HEK293 (cell line): ENCODE data around the gene NAXE.

Source experiments
- BCL11B ChIP-seq: fragments of 450-650 bp; formaldehyde crosslinking; IDR thresholded peaks from 2 replicates; pipeline ENCODE4 v1.5.1; 2016; ENCODE audit warnings: low read depth, missing biosample characterization, missing genetic modification characterization
- CTCF ChIP-seq: fragments of 450-650 bp; formaldehyde crosslinking; IDR thresholded peaks from 2 replicates; pipeline ENCODE4 v1.5.1; 2016; ENCODE audit warnings: missing biosample characterization, missing genetic modification characterization
- ZNF175 ChIP-seq: fragments of 450-650 bp; formaldehyde crosslinking; IDR thresholded peaks from 2 replicates; pipeline ENCODE4 v1.5.1; 2016; ENCODE audit warnings: missing biosample characterization, missing genetic modification characterization
- ZNF324 ChIP-seq: fragments of 450-650 bp; formaldehyde crosslinking; IDR thresholded peaks from 2 replicates; pipeline ENCODE4 v1.5.1; 2016; ENCODE audit warnings: missing biosample characterization, missing genetic modification characterization
- ZNF513 ChIP-seq: fragments of 450-650 bp; IDR thresholded peaks from 2 replicates; pipeline ENCODE4 v1.5.1; 2018; ENCODE audit warnings: missing biosample characterization, missing genetic modification characterization

- TF ChIP-seq CTCF, result no peak
- TF ChIP-seq BCL11B (tag by site-specific recombination), result no peak
- TF ChIP-seq ZNF324 (tag by site-specific recombination), result no peak
- TF ChIP-seq ZNF175 (tag by site-specific recombination), result no peak
- TF ChIP-seq ZNF513 (tag by site-specific recombination), result no peak
Measured at GRCh38 chr1:156615946-156616345, 24.4 kb downstream of the NAXE start.
